Ramos (cell line): ENCODE data around the gene GALT.
"Not testable (repeated sequence)": the region's sequence is repeated elsewhere in the genome, so short reads cannot be mapped to it uniquely, and the experiment has no call there.

Experiments
- in situ Hi-C: fragments of 300-500 bp; cut with MboI; formaldehyde crosslinking; loops from one replicate; pipeline ENCODE4 v1.14.3; 2022; ENCODE audit warnings: low sequenced_read_pairs; ENCODE audit not compliant: unreplicated experiment

Gene GALT

GRCh38 chr9:34625186-34625486 lies 21.3 kb upstream of the GALT start:
- in situ Hi-C loops: no loop called here

- in situ Hi-C loops: no loop called here
These were observed 18.5 kb upstream of the GALT start for GRCh38 chr9:34627716-34628655.

GRCh38 chr9:34628656-34629490 lies 17.6 kb upstream of the GALT start, which contains the start of gene ARID3C:
ARID3C (minus strand) TSS chr9:34629066; CDS start chr9:34628014, 1,052 bp downstream.
- in situ Hi-C loops: no loop called here

- in situ Hi-C loops: no loop called here
These were observed 17.0 kb upstream of the GALT start for GRCh38 chr9:34629491-34629808.

- in situ Hi-C loops: no loop called here
These were observed 15.9 kb upstream of the GALT start for GRCh38 chr9:34630402-34631154.

GRCh38 chr9:34633166-34633565 lies 13.3 kb upstream of the GALT start:
- in situ Hi-C loops: no loop called here

GRCh38 chr9:34633851-34634550 lies 12.5 kb upstream of the GALT start:
- in situ Hi-C loops: no loop called here

GRCh38 chr9:34634551-34635248 lies 11.8 kb upstream of the GALT start:
- in situ Hi-C loops: no loop called here

GRCh38 chr9:34635556-34635955 lies 10.9 kb upstream of the GALT start:
- in situ Hi-C loops: no loop called here

- in situ Hi-C loops: no loop called here
These were observed 9.6 kb upstream of the GALT start for GRCh38 chr9:34636791-34637355.

- in situ Hi-C loops: no loop called here
These were observed 8.9 kb upstream of the GALT start, which contains the start of gene SIGMAR1 for GRCh38 chr9:34637356-34638137. SIGMAR1 (minus strand) TSS chr9:34637787; CDS start chr9:34637697, 90 bp downstream.

GRCh38 chr9:34638138-34638445 lies 8.4 kb upstream of the GALT start:
- in situ Hi-C loops: no loop called here

- in situ Hi-C loops: not testable (repeated sequence)
These were observed 7.2 kb upstream of the GALT start for GRCh38 chr9:34639322-34639721.

- in situ Hi-C loops: no loop called here
These were observed 3.8 kb upstream of the GALT start for GRCh38 chr9:34642679-34643078.

GRCh38 chr9:34644766-34645314 lies 1.6 kb upstream of the GALT start:
- in situ Hi-C loops: no loop called here

GRCh38 chr9:34647084-34647403 lies 569 bp downstream of the GALT start:
- in situ Hi-C loops: no loop called here

GRCh38 chr9:34647651-34648050 lies 1.2 kb downstream of the GALT start:
- in situ Hi-C loops: no loop called here

GRCh38 chr9:34648673-34649072 lies 2.2 kb downstream of the GALT start:
- in situ Hi-C loops: no loop called here
